HG03378 (cell line): Measurements from ENCODE around the gene GRM3.

Experiments used
- ATAC-seq: cut with Tn5 transposase; IDR thresholded peaks from one replicate; pipeline ENCODE4 v1.9.1; 2021; ENCODE audit warnings: mild to moderate bottlenecking, moderate library complexity; ENCODE audit not compliant: unreplicated experiment

GRM3 gene

DNA sequence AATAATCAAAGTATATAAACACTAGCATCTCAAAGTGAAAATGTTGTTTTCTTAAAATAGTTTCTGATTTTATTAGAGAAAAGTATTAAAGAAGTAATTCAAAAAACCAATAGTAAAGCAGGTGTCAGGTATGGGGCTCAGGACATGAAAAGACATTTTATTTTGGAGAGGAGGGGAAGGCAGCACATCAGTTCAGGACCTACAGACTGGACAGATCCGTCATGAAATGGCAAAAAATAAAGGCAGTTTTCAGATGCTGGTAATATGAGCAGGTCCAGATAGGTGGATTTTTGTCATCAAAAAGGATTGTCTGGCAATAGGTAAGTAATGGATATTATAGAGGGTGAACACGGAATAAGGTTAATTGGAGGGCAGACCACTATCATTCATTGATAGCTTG lies 49.0 kb downstream of the GRM3 start:
- no peak for ATAC-seq

DNA sequence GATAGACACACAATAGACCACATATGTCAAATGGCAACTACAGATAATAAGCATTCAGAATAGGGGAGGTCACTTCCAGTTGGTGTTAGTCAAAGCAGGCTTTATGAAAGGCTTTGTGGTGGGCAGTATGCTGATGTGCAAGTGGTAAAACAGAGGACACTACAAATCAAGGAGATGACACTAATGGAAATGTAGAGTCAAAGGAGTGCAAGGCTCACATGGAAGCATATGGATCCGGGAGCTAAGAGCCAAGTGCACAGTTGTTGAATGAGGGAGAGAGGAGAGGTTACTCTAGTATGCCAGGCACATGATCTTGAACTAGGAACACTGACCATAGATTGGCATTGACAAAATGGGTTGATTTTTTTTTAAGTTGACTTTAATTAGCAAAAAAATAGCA lies 62.7 kb downstream of the GRM3 start:
- ATAC-seq: no peak

DNA sequence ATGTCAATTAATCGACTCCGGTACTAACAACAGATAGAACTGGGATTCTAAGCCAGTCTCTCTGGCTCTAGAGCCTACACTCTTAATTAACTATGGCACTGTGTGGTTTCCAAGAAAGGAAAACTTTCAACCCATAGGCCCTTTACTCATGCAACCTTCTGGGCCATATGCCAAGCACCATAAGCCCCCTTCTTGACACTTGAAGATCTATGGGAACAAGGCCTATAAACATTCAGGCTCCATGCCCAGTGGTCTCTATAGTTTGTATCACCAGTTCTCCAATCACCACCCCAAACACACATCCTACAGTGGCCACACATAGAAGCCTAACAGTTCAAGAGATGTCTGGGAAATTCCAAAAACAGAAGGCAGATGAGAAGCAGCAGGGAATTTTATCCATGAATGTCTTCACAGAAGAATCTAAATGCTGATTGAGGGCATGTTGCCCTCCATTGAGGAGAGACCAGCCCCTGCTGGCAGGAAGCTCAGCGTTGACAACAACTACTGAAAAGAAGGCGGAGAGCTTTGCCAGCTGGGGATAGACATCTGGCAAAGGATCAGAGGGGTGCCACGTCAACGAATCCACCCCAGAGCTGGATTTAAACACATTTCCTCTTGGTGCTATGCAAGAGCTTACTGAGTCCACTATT lies 64.4 kb downstream of the GRM3 start:
- ATAC-seq: no peak

DNA sequence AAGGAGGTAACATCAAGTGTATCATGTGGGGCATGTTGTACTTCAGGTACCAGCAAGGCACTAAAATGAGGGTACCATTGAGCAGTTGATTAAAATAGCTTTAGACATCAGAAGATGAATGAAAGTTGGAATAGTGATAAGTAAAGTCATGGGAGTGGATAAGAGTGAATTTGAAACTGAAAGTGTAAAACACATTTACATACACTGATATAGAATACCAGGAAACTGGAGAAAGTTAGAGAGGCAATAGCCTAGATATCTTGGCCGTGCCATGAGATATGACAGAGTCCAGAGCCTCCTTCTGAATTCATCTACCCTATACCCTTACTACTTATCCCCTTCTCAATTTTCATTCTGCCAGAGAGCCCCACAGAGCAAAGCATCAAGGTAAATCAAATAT lies 76.6 kb downstream of the GRM3 start:
- peak; percentile 54 for ATAC-seq

DNA sequence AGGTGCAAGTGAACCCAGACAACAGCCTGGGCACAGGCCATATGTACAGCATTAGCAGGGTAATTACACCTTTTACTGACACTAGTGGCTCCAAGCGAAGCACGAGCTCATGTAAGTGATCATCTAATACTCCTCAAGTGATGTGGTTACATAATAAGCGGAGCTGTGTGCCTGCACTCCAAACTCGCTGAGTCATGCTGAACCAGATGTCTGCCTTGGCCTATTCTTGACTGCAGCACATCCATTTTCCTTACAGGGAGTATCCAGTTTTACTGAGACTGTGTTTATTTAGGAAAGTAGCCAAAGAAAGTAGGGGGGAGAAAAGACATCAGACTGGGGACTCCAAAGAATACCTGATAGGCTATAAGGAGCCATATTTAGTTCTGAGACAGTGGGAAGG lies 90.1 kb downstream of the GRM3 start:
- no peak for ATAC-seq

DNA sequence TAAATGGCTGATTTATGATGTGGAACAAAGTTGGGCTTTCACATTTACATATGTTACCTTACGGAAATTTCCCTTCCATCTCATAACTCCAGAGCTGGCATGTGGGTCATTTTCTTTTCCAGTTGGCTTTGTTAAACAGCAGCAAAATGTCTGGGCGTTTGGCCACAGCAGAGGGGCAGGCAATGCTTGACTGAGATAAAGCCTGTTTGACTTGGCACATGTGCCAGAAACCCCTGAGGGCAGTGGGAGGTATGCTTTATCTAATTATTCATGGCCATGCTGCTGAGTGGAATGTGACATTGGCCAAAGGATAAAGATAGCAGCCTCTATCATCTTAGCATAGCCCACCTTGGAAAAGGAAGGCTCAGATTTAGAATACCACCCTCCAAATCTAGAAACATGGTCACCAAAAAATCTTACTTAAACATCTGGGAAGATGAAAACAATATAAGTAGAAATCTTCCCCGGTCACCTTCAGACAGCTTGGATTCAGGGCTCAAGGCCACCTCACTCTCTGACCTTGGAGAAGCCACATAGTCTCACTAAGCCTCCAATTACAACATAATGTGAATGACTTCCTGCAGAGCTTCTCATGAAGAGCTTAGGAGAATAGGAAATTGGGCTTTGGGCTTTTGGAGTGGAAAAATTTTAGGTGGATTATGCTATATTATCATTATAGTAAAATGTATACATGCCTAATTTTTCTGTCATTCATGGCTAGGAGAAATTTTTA lies 101.5 kb downstream of the GRM3 start:
- no peak for ATAC-seq

DNA sequence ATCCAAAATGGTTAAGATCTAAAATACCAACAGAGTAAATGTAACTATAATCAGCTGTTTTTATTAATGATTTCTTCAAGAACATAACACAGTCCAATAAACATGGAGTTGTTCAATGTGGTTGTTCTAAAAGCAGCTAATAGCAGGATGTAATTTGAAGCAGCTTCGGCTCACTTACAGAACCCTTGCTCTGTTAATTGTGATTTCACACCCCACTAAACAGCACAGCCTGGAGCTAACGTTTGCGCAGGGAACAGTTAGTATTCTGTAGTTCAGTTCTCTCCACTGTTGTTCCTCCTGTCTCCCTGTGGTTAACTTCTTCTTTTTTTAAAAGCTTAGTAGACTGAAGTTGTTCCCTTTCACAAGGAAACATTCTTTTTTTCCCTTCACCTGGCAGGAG lies 104.0 kb downstream of the GRM3 start:
- ATAC-seq: no peak

DNA sequence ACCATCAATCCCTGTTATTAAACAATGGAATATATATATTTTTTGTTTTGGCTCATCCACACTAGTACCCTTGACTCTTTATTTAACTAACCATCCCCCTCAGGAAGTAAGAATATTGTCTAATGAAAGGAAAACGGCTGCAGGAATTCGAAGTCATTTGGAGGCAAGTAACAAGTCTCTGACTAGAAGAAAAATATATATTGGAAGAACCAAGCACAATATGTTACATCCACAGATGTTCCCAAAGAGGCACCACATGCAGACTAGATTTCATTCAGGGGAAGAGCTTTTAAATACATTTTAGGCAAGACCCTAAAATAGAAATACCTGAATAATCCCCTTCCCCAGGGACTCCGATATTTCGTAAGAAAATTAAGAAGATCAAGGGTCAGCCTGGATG lies 104.5 kb downstream of the GRM3 start:
- no peak for ATAC-seq

DNA sequence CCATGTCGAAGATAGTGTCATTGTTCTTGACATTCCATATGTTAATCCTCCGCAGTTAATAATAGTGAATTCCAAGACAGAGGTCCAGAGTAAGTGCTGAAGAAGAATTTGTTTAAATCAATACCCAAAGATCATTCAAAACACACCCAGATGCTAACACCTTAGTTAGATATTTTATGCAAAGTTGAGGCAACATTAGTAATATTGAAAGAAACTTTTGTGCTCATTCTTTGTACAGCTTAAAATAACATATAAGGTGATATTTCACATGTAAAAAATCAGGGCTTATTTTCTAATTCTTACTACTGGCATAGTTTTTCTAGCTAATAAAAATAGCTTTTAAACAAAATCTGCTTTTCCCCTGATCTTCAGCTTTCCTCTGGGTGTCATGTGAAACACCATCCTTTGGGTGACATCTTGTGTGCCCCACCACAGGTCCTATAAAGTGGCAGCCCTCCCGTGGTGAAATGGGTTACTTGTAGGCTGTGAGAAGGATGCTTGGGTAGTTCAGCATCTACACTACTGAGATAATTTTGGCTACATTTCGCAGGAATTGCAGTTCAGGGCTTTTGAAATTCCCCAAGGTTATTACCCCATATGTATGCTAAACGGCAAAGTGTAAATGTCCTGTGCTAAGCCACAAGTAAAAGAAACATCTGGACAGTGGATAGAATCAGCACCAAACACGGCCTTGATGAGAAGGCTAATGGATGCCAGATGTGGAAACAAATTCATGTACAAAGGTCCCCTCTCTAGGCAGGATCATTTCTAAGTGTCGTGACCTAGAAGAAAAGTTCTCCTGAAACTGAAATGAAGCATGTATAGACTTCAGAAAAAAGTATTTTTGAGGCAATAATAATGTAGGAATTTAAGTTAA lies 105.4 kb downstream of the GRM3 start:
- ATAC-seq: peak; percentile 68

DNA sequence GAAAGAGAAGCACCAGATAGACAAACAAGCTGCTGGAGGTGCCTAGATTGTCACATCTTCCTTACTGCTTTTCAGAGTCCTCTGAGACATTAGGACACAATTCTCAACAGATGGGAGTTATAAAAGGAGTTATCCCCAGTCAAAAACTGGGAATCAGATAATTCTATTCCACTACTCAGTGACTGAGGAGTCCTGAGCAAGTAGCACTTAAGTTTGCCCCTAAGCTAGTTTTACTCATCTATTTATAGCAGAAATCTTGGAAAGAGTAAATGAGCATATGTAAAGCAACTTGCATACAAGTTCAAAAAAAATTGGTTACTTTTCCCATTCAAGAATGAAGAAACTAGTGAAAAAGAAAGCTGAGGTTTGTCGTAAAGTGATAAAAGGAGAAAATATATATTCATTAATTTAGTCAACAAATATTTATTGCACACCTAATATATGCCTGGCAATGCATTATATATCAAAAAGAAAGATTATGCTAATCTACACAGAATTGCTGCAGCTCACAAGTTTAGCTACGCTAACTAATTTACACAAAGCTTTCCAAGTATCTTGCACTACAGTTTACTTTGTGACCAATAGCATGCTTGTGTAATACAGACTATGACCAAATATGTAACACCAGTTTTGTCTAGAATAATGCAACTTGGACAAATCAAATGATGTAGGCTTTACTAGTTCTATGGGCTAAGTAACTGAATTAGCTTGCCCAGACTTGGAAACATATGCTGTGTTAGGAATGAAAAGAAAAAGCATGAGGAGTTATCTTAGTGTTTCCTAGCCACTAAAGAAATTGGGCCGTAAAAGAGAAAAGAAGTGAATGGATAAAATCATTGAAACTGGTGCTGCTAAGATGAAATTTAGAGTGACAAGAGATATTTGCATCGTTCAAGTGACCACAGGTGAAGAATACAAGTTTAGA lies 106.3 kb downstream of the GRM3 start:
- no peak for ATAC-seq

DNA sequence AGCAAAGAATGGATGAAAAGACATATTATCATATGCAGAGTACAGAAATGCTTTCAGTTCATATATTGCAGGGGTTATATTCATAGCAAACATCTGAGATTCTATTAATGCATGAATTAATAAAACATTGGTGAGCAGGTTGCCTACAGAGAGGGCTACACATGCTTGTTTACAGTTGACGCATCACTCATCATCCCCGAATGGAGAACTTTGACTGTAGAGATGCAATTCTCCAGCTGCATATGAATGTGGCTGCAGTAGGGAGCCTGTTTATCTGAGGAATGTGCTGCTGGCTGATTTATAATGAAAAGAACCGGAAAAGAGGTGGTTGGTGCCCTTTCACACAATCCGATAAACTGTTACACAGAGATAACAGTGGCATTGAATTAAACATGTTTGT lies 116.5 kb downstream of the GRM3 start:
- no peak for ATAC-seq

DNA sequence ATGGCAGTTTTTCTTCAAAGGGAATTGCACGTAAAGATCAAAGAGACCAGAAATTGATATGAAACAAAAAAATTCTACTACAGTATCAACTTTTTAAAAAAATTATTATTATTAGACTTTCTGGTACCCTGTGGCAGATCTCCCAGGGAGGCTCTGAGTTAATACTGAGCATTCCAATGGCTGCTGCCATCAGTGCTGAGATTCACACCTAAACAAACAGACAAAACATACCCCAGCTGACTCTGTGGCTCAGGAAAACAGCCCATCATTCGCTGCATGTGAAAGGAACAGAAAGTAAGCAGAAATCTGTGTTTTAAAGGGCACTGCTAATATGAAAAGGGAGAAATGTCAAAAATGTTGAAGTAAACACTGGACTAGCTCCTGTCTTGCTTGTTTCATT lies 118.4 kb downstream of the GRM3 start:
- ATAC-seq: no peak

DNA sequence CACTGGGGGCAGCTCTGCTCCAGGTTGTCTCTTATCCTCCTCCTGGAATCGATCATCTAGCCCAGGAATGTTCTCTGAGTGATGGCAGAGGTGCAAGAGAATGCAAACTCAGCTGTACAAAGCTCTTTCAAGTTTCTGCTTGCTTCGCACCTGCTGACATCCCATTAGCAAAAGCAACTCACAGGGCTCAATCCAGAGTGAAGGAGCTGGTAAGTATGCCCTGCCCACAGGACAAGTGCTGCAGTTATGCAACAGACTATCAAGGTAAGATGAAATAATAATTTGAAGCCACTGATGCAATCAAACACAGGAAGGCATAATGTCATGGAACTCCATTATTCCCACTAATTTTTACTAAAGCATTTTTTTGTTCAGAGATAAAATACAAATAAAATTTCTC lies 122.2 kb downstream of the GRM3 start:
- ATAC-seq: no peak

DNA sequence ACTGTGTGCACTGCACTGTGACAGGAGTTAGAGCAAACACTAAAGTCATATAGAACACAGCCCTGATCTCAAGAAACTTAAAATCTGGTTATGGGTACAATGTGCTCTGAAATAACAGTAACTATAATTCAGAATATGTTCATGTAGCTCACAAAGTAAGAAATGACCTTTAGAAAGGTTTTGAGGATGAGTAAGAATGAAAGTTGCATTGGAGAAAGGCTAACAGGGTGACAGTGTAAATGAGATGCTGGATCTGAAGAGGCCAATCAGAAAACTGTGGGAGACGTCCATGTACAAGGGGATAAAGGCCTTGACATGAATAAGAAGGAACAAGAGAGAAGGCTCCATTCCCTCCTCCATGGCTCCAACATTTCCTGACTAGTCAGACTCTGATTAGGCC lies 124.7 kb downstream of the GRM3 start:
- peak; percentile 56 for ATAC-seq

DNA sequence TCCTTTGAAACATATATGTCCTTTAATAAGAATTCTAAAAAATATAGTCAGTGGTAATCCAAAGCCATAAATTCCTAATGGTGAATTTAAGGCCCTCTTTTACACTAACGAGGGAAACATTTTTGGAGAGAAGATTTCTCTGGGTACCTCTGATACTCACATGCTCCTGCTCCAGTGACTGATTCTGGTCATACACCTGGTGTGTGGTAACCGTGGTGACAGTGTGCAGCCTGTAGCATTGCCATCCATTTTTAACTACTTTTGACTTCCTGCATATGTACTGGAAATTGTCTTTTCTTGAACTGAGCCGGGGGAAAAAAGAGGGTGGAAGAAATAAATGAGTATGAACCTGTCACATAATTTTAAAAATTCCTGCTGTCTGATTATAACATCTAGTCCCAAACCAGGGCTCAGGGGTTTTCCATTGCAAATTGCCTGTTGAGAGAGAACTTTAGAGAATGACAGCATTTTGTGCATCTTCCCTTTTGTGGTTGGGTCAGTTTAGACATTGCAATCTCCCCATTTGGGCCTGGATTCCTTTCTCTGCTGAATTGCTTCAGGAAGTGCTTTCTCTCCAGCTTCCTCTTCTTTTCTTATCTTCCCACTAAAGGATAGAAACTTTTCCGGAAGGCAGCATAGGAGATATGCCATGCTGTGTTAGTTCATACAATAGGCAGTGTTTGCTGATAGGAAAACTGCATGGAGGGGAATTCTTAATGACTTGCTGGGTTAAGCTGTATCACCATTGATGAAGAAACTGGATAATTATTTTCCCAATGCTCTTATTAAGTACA lies 125.5 kb downstream of the GRM3 start:
- ATAC-seq: peak; percentile 86

DNA sequence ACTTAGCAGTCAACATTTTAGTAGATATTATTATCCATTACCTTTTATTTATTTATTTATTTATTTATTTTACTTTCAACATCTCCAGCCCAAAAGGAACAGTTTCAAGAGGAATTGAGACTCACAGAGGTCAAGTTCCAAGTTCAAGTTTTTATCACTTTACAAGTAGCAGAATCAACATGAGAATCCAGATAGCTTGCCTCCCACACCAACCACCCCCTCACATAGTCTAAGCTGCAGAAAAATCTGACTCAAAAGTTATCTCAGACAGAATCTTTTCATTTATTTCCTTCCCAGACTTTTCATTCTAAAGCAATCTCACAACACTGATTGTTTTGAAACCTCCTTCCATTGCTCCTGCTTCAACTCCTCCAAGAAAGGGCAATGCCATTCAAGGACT lies 129.6 kb downstream of the GRM3 start:
- no peak for ATAC-seq

DNA sequence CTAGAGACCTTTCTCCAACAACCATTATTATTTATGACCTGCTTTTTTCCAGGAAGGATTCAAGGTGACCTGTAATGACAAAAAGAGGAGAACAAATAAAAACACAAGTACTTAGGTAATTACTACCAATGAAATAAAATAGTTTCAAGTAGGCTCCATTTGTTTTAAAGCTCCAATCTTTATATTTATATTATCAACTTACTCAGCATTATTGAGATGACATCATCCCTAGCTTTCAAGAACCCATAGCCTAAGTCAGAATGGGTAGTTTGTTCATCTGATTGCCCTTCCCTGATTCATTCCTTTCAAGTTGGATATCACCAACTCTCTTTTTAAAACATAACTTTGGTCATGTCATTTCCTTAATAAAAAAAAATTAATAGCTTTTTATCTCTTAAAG lies 131.5 kb downstream of the GRM3 start:
- no peak for ATAC-seq

DNA sequence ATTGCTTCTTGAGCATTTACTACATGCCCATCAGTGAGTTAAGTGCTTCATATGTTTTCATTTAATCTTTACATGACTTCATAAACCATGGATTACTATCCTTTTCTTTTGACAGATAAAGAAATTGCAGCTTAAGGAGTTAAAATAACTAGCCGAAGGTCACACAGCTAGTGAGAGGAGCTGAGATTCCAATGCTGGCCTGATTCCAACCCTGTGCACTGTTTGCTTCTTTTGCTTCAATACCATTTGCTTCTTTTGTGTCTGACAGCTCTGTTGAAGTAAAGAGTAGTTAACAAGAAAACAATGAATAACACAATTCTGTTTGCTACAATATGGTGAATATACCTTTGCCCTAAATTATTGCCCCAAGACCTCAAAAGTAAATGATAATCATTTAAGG lies 132.4 kb downstream of the GRM3 start:
- no peak for ATAC-seq

DNA sequence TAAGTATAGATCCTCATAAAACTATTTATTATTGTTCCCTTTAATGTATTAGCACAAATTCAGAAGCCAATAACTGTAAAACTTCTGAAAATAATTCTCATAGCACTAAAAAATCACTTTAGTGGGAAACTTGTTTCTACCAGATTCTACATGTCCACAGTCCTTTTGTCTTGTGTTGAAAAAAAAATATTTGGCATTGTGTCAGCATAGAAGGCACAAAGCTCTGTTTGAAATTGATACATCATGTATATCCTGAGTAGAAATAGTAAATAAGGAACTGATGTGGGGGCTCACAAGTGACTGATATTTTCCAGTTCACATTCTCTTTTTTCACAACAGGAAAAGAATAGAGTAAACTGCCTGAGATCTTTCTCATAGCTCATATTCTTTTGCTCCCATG lies 134.6 kb downstream of the GRM3 start:
- ATAC-seq: no peak

DNA sequence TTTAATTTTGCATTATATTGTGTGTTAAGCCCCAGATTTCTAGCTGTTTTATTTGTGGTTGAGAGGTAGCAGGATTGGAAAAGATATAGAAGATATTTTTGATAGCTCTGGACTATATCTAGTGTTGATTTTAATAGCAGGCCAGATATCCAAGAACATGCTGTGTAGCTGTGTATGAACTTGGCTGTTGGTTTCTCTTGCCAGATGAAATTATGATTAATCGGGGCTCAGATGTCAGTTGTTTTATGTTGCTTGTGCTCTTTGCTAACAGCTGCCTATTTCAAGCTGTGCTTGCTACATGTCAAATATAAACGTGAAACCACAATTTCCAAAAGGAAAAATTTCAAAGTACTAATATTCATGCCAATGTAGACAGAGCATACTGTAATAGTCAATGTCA lies 141.1 kb downstream of the GRM3 start:
- ATAC-seq: no peak
